IPS DF 4.7 (cell line): ENCODE data around the gene RPN2.
"Not testable (repeated sequence)": the region's sequence is repeated elsewhere in the genome, so short reads cannot be mapped to it uniquely, and the experiment has no call there.

Experiments
- DNase-seq: peaks from one replicate; pipeline ENCODE4 v3.0.0-alpha.2; 2013; ENCODE audit warnings: low spot score; ENCODE audit errors: extremely low read depth

The RPN2 gene

GRCh38 chr20:37178839-37179682 lies at the start of gene RPN2, which contains the start of gene MROH8:
Gene RPN2, plus strand, starts transcription at chr20:37179330. Its CDS starts 27 bp downstream, at chr20:37179357.
Gene MROH8, minus strand, starts transcription at chr20:37179548.
- peak; percentile 86 for DNase-seq

- DNase-seq: no peak
Observed at GRCh38 chr20:37131486-37131885, 47.6 kb upstream of the RPN2 start.

DNA sequence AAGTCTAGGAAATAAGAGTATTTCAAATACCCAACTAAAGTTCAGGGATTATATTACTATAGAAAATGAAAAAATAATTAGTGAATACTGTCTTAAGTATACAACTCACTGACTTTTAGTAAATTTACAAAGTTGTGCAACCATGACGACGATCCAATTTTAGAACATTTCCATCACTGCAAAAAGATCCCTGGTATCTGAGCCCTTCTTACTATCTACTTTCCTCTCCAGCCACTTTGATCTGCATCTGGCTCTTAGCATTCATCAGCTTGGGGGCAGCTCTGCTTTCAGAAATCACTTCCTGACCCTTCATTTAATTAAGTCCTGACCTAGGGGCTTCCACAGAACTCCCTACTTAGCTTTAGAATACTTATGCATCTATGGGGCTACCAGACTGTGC lies 45.2 kb upstream of the RPN2 start:
- no peak for DNase-seq

GRCh38 chr20:37137547-37137946 lies 41.6 kb upstream of the RPN2 start:
- no peak for DNase-seq

- DNase-seq: no peak
Observed at GRCh38 chr20:37142708-37143107, 36.4 kb upstream of the RPN2 start.

- DNase-seq: no peak
Observed at GRCh38 chr20:37144856-37145404, 34.2 kb upstream of the RPN2 start.

GRCh38 chr20:37147250-37147649 lies 31.9 kb upstream of the RPN2 start:
- no peak for DNase-seq

GRCh38 chr20:37150864-37151263 lies 28.3 kb upstream of the RPN2 start:
- DNase-seq: not testable (repeated sequence)

DNA sequence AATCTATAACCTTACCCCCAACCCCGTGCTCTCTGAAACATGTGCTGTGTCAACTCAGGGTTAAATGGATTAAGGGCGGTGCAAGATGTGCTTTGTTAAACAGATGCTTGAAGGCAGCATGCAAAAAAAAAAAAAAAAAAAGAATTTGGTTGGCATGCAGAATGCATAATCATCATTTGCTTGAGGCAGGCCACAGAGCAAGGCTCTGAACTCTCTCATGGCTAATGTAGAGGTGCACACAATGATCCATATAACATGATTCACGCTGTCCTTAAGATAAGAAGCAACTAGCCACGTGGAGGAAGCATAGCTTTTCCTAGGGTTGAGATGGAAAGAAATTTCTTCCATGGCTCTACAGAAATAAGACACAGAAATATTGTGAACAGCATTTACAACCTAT lies 27.6 kb upstream of the RPN2 start:
- no peak for DNase-seq

DNA sequence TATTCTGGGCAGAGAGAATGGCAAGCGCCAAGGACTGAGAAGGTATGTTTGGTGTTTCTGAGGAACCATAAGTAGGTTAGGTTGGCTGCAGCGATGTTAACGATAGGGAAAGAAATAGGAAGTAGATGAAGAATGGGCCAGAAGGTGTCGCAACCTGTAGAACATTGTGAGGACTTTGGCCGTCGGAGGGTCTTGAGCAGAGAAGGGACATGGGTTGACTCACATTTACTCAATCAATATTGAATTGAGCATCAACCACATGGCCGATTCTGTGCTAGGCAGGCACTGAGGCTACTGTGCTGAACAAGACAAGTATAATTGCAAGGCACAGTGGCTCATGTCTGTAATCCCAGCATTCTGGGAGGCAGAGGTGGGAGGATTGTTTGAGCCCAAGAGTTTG lies 26.8 kb upstream of the RPN2 start:
- DNase-seq: no peak

DNA sequence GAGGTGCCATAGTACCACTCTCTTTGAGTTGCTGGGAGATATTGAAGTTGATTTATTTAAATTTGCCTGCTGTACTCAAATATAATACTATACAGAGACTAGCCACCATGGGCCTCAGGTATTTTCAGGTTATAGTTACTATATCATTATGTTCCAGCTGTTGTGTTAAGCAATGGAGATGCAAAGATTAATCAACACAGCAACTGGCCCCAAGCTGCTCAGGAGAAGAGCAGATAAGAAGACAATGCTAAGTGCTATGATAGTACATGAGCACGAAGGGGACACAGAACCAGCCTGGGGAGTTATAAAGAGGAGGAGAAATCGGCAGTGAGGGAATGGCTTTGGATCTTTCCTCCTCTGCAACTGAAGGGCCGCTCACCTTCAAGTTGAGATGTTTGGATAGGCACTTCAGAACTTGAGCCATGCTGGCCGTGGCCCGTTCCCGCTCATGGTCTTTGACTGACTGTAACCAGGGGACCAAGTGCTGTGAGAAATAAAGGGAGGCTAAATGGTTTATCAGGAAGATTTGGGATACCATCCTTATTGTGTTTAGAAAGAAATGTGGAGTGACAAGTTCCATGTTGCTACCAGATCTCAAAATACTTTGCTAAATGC lies 24.3 kb upstream of the RPN2 start:
- DNase-seq: no peak

DNA sequence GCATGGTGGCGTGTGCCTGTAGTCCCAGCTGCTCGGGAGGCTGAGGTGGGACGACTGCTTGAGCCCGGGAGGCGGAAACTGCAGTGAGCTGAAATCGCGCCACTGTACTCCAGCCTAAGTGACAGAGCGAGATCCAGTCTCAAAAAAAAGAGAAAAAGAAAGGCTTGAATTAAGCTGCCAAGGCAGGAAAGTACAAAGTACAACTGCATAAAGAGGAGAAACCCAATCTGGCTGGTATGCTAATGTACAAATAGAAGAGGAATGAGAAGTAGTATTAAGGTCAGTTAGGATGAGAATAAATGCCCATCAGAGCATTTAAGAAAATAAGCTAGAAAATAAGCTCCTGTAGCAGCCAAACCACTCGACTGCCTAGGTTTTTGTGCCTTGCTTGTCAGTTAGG lies 23.1 kb upstream of the RPN2 start:
- no peak for DNase-seq

GRCh38 chr20:37158248-37158647 lies 20.9 kb upstream of the RPN2 start:
- DNase-seq: no peak

DNA sequence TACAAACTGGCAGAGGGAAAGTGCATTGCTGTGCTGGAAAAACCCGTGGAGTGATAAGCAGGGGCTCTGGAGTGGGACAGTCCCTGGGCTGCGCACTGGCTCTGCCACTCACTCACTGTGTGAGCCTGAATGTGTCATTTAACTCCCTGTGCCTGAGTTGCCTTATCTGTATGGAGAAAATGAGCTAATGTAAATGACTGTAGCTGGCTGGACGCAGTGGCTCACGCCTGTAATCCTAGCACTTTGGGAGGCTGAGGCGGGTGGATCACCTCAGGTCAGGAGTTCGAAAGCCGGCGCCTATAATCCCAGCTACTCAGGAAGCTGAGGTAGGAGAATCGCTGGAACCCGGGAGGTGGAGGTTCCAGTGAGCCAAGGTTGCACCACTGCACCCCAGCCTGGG lies 18.4 kb upstream of the RPN2 start:
- DNase-seq: no peak

DNA sequence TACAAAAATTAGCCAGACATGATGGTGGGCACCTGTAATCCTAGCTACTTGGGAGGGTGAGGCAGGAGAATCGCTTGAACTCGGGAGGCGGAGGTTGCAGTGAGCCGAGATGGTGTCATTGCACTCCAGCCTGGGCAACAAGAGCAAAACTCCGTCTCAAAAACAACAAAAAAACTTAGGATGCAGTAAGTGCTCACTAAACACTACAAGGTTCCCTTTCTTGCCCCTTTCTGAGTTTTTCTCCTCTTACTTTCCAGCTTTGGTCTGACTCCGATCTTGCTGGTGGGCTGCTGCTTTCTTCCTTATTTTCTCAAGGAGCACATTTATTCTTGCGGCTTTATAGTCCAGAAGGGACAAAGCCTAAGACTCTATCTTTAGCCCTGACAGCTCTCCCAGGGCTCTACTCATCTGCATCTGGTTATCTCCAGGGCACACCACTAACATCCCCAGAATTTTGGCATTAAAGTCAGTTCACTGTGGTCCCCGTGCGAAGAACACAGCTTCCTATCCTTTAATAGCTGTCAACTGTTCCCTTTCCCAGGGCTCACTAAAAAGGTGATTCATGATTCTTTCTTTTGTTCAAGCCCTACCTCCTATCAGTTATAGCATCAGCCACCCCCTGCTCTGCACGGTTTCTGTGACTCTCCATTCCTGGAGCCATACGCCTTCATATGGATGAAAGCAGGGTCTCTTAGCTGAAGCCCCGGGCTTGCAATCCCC lies 17.1 kb upstream of the RPN2 start:
- DNase-seq: no peak

DNA sequence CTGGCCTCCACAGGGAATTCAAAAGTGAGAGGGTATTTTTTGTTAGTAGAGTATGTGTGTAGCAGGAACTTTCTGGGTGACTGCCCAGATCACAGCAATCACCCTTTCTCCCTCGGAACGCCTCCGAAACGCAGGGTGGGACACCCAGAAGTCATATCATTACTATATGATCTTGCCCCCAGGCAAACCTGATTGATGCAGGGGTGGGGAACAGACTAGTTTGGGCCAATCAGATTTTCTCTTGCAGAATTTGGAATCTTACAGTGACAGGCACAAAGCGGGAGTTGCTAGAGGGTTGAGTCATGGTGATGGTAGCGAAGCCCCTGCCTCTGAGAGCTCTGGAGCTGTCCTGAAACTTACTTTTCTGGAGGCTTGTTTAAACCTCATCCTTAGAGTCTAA lies 16.5 kb upstream of the RPN2 start:
- no peak for DNase-seq

GRCh38 chr20:37163832-37164554 lies 15.1 kb upstream of the RPN2 start:
- DNase-seq: no peak

DNA sequence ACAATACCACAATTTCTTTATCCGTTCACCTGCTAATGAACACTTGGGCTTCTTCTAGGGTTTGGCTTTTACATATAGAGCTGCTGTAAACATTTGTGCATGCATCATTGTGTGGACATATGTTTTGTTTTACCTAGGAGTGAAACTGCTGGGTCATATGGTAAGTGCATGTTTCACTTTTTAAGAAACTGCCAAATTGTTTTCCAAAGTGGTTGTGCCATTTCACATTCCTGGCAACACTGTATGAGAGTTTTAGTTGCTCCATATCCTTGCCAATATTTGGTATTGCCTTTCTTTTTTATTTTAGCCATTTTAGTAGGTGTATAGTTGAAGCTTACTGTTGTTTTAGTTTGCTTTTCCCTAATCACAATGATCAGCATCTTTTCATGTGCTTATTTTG lies 14.1 kb upstream of the RPN2 start:
- no peak for DNase-seq

DNA sequence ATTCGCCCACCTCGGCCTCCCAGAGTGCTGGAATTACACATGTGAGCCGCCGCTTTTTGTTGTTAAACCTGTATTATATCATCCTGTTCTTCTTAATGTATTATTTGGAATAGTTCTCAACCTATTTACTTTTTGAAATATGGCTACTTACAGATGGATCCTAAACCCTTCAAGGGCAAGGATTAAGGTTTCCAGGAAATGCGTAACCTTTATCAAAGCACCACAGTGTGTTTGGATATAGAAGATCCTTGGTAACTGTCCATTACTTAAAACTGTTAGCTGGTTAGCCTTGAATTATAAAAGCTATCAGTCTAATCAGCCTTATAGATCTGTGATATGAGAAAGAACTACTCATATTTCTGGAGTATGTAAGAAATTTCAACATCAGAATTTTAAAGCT lies 12.3 kb upstream of the RPN2 start:
- no peak for DNase-seq

GRCh38 chr20:37172836-37173235 lies 6.3 kb upstream of the RPN2 start:
- DNase-seq: no peak
